ENCODE measurements around the gene LMOD2.

Gene LMOD2

GRCh38 chr7:123657304-123657685 lies 1.6 kb downstream of the LMOD2 start:
- H3K9me2 ChIP-seq (replicated peaks; ENCODE audit: low read depth, low read length): no peaks in the 10 kb centered on the region
- H2AFZ ChIP-seq (ENCODE audit: low read length): no peak overlapping the region
- H3K79me2 ChIP-seq (ENCODE audit: insufficient read depth, low read length): no peaks in the 10 kb centered on the region
- no peaks in the 10 kb centered on the region for H3K4me1 ChIP-seq (ENCODE audit: insufficient read depth, low read length, poor library complexity, severe bottlenecking)
- TF ChIP-seq EZH2phosphoT487 (IDR thresholded peaks at IDR 0.05; ENCODE audit: borderline replicate concordance) (no peak), CTCF (conservative IDR thresholded peaks at IDR 0.05; ENCODE audit: low read length) (no peak)
- H3K27me3 ChIP-seq (ENCODE audit: insufficient read depth, low read length, poor library complexity, severe bottlenecking): no peaks in the 10 kb centered on the region
- no peaks in the 10 kb centered on the region for H4K20me1 ChIP-seq (ENCODE audit: insufficient read depth, low read length, poor library complexity, severe bottlenecking)
- H3K36me3 ChIP-seq (ENCODE audit: insufficient read depth, low read length): no peaks in the 10 kb centered on the region
- no peak overlapping the region for H3K4me3 ChIP-seq (ENCODE audit: low read length, poor library complexity, severe bottlenecking)
- no peak overlapping the region for H3K4me2 ChIP-seq (ENCODE audit: low read depth, low read length, poor library complexity, severe bottlenecking)
- H3F3A ChIP-seq (ENCODE audit: low read depth): no peaks in the 10 kb centered on the region
- no peak overlapping the region for H3K9ac ChIP-seq (ENCODE audit: low read depth, low read length, poor library complexity, severe bottlenecking)
- H3K9me3 ChIP-seq (ENCODE audit: insufficient read depth, low read depth, low read length): no peaks in the 10 kb centered on the region

GRCh38 chr7:123658023-123658422 lies 2.4 kb downstream of the LMOD2 start:
- Histone ChIP-seq H3F3A (ENCODE audit: low read depth) (no peaks in the 10 kb centered on the region), H2AFZ (ENCODE audit: low read length) (no peak overlapping the region), H3K4me2 (ENCODE audit: low read depth, low read length, poor library complexity, severe bottlenecking) (no peak overlapping the region), H3K9ac (ENCODE audit: low read depth, low read length, poor library complexity, severe bottlenecking) (no peak overlapping the region), H3K4me1 (ENCODE audit: insufficient read depth, low read length, poor library complexity, severe bottlenecking) (no peaks in the 10 kb centered on the region), H3K36me3 (ENCODE audit: insufficient read depth, low read length) (no peaks in the 10 kb centered on the region), H4K20me1 (ENCODE audit: insufficient read depth, low read length, poor library complexity, severe bottlenecking) (no peaks in the 10 kb centered on the region), H3K9me3 (ENCODE audit: insufficient read depth, low read depth, low read length) (no peaks in the 10 kb centered on the region), H3K9me2 (replicated peaks; ENCODE audit: low read depth, low read length) (no peaks in the 10 kb centered on the region), H3K4me3 (ENCODE audit: low read length, poor library complexity, severe bottlenecking) (no peak overlapping the region), H3K79me2 (ENCODE audit: insufficient read depth, low read length) (no peaks in the 10 kb centered on the region), H3K27me3 (ENCODE audit: insufficient read depth, low read length, poor library complexity, severe bottlenecking) (no peaks in the 10 kb centered on the region)
- TF ChIP-seq EZH2phosphoT487 (IDR thresholded peaks at IDR 0.05; ENCODE audit: borderline replicate concordance) (no peak), CTCF (conservative IDR thresholded peaks at IDR 0.05; ENCODE audit: low read length) (no peak)

- Histone ChIP-seq H3K36me3 (ENCODE audit: insufficient read depth, low read length) (no peaks in the 10 kb centered on the region), H2AFZ (ENCODE audit: low read length) (no peak overlapping the region), H3F3A (ENCODE audit: low read depth) (no peaks in the 10 kb centered on the region), H3K79me2 (ENCODE audit: insufficient read depth, low read length) (no peaks in the 10 kb centered on the region), H3K4me3 (ENCODE audit: low read length, poor library complexity, severe bottlenecking) (no peak overlapping the region), H3K4me2 (ENCODE audit: low read depth, low read length, poor library complexity, severe bottlenecking) (no peak overlapping the region), H4K20me1 (ENCODE audit: insufficient read depth, low read length, poor library complexity, severe bottlenecking) (no peaks in the 10 kb centered on the region), H3K4me1 (ENCODE audit: insufficient read depth, low read length, poor library complexity, severe bottlenecking) (no peaks in the 10 kb centered on the region), H3K27me3 (ENCODE audit: insufficient read depth, low read length, poor library complexity, severe bottlenecking) (peaks cover 4% of the 10 kb centered on the region), H3K9ac (ENCODE audit: low read depth, low read length, poor library complexity, severe bottlenecking) (no peak overlapping the region), H3K9me3 (ENCODE audit: insufficient read depth, low read depth, low read length) (no peaks in the 10 kb centered on the region), H3K9me2 (replicated peaks; ENCODE audit: low read depth, low read length) (no peaks in the 10 kb centered on the region)
- TF ChIP-seq CTCF (conservative IDR thresholded peaks at IDR 0.05; ENCODE audit: low read length): no peak
- TF ChIP-seq EZH2phosphoT487 (IDR thresholded peaks at IDR 0.05; ENCODE audit: borderline replicate concordance): no peak
Measured at GRCh38 chr7:123660514-123661354, 5.1 kb downstream of the LMOD2 start.
